Measurements from ENCODE around the gene PALM.
"Not testable (repeated sequence)": the region's sequence is repeated elsewhere in the genome, so short reads cannot be mapped to it uniquely, and the experiment has no call there.

PALM gene

GRCh38 chr19:709196-709964 is 645 bp downstream of the PALM start:
- no peak for DNase-seq

GRCh38 chr19:709965-710571 is 1.3 kb downstream of the PALM start:
- no peak for DNase-seq

- DNase-seq: no peak
Observed at GRCh38 chr19:710767-711166, 2.0 kb downstream of the PALM start.

- DNase-seq: no peak
Observed at GRCh38 chr19:711254-711653, 2.5 kb downstream of the PALM start.

GRCh38 chr19:715347-715746 is 6.6 kb downstream of the PALM start:
- DNase-seq: no peak

GRCh38 chr19:718251-718951 is 9.7 kb downstream of the PALM start:
- no peak for DNase-seq

GRCh38 chr19:718991-719512 is 10.3 kb downstream of the PALM start:
- DNase-seq: no peak

GRCh38 chr19:719636-720344 is 11.1 kb downstream of the PALM start:
- DNase-seq: no peak

- DNase-seq: no peak
Observed at GRCh38 chr19:720345-721160, 11.8 kb downstream of the PALM start.

GRCh38 chr19:722553-723101 is 13.9 kb downstream of the PALM start:
- no peak for DNase-seq

GRCh38 chr19:723247-723646 is 14.5 kb downstream of the PALM start:
- no peak for DNase-seq

- no peak for DNase-seq
Observed at GRCh38 chr19:723714-724113, 15.0 kb downstream of the PALM start.

GRCh38 chr19:725461-726089 is 16.8 kb downstream of the PALM start:
- no peak for DNase-seq

GRCh38 chr19:726993-727956 is 18.5 kb downstream of the PALM start:
- no peak for DNase-seq

- DNase-seq: no peak
Observed at GRCh38 chr19:728011-728410, 19.3 kb downstream of the PALM start.

- DNase-seq: not testable (repeated sequence)
Observed at GRCh38 chr19:729564-729963, 20.8 kb downstream of the PALM start.

- DNase-seq: no peak
Observed at GRCh38 chr19:729965-730668, 21.4 kb downstream of the PALM start.

GRCh38 chr19:731000-731399 is 22.3 kb downstream of the PALM start:
- DNase-seq: no peak
